ENCODE results near the gene F3. TPM values are rescaled to one million over a fixed set of nuclear protein-coding genes. Genes with fewer than 3 reads are reported as not detected.

Gene F3
- total and polyA plus RNA-seq, 2 of the 13 experiments (the other 11 are each of a cell fraction or from before 2014, with no cell fraction given) = 5.8 to 9.0 TPM

GRCh38 chr1:94579876-94580294 lies 38.3 kb upstream of the F3 start (continued):
- TF ChIP-seq SRSF9 (IDR thresholded peaks at IDR 0.05; ENCODE audit: borderline replicate concordance, insufficient read depth, low read depth, low read length, poor library complexity, severe bottlenecking) (no peak), XBP1 (CRISPR knock-in tag; IDR thresholded peaks at IDR 0.05) (no peak), HOXA3 (CRISPR knock-in tag; IDR thresholded peaks at IDR 0.05) (peak; percentile 12; the same call in 1 of the 2 replicates), ZNF501 (CRISPR knock-in tag; IDR thresholded peaks at IDR 0.05) (0 out of 2 replicates have a peak, but pooled peaks have one; percentile 27), NRL (CRISPR knock-in tag; IDR thresholded peaks at IDR 0.05; ENCODE audit: borderline replicate concordance) (no peak), NFE2 (CRISPR knock-in tag; IDR thresholded peaks at IDR 0.05) (peak; percentile 75; the same call in 1 of the 2 replicates), HNF1B (CRISPR knock-in tag; IDR thresholded peaks at IDR 0.05) (no peak), DR1 (CRISPR knock-in tag; IDR thresholded peaks at IDR 0.05) (no peak), ZNF567 (CRISPR knock-in tag; IDR thresholded peaks at IDR 0.05; ENCODE audit: borderline replicate concordance) (no peak), PAX8 (CRISPR knock-in tag; IDR thresholded peaks at IDR 0.05; ENCODE audit: borderline replicate concordance) (no peak), ZNF546 (CRISPR knock-in tag; conservative IDR thresholded peaks at IDR 0.05) (no peak), SATB2 (CRISPR knock-in tag; IDR thresholded peaks at IDR 0.05) (no peak), RFX3 (CRISPR knock-in tag; IDR thresholded peaks at IDR 0.05) (no peak), PCBP1 (IDR thresholded peaks at IDR 0.05; ENCODE audit: borderline replicate concordance, low read depth, low read length) (no peak), SMC3 (IDR thresholded peaks at IDR 0.05; ENCODE audit: low read length) (no peak), LCORL (IDR thresholded peaks at IDR 0.05) (no peak), LCORL (CRISPR knock-in tag; IDR thresholded peaks at IDR 0.05) (no peak), ZNF512B (CRISPR knock-in tag; IDR thresholded peaks at IDR 0.05; ENCODE audit: borderline replicate concordance) (no peak), TP53 (CRISPR knock-in tag; conservative IDR thresholded peaks at IDR 0.05) (no peak), ZFP36L1 (CRISPR knock-in tag; IDR thresholded peaks at IDR 0.05) (no peak), HOXA9 (CRISPR knock-in tag; IDR thresholded peaks at IDR 0.05; ENCODE audit: borderline replicate concordance) (no peak), DMAP1 (CRISPR knock-in tag; IDR thresholded peaks at IDR 0.05) (no peak), ZNF660 (CRISPR knock-in tag; IDR thresholded peaks at IDR 0.05; ENCODE audit: borderline replicate concordance, low read depth) (no peak), AKAP8 (CRISPR knock-in tag; IDR thresholded peaks at IDR 0.05) (no peak), ZBTB7A (CRISPR knock-in tag; IDR thresholded peaks at IDR 0.05) (no peak), ZSCAN30 (CRISPR knock-in tag; IDR thresholded peaks at IDR 0.05) (no peak), ZSCAN5A (CRISPR knock-in tag; IDR thresholded peaks at IDR 0.05; ENCODE audit: borderline replicate concordance) (no peak), DDIT3 (CRISPR knock-in tag; IDR thresholded peaks at IDR 0.05) (no peak)
